HG03280 (cell line): ENCODE data around the gene LRP1B.
A peak's percentile ranks its signal among the peaks of the same experiment; 100 is the strongest.

Source experiments
- ATAC-seq: cut with Tn5 transposase; IDR thresholded peaks from one replicate; pipeline ENCODE4 v1.9.1; 2021; ENCODE audit warnings: mild to moderate bottlenecking, moderate library complexity; ENCODE audit not compliant: unreplicated experiment

Gene LRP1B

GRCh38 chr2:140791802-140792201 is 1339.0 kb downstream of the LRP1B start:
- no peak for ATAC-seq

GRCh38 chr2:140786585-140786984 is 1344.2 kb downstream of the LRP1B start:
- no peak for ATAC-seq

- no peak for ATAC-seq
Observed at GRCh38 chr2:140775411-140775810, 1355.4 kb downstream of the LRP1B start.

- ATAC-seq: no peak
Observed at GRCh38 chr2:140770645-140771044, 1360.2 kb downstream of the LRP1B start.

GRCh38 chr2:140761807-140762206 is 1369.0 kb downstream of the LRP1B start:
- no peak for ATAC-seq

- ATAC-seq: no peak
Observed at GRCh38 chr2:140759426-140760156, 1371.2 kb downstream of the LRP1B start.

- peak; percentile 91 for ATAC-seq
Observed at GRCh38 chr2:140747665-140748064, 1383.2 kb downstream of the LRP1B start.

- ATAC-seq: peak; percentile 9
Observed at GRCh38 chr2:140747090-140747489, 1383.7 kb downstream of the LRP1B start.

GRCh38 chr2:140744379-140744778 is 1386.4 kb downstream of the LRP1B start:
- ATAC-seq: no peak

- ATAC-seq: no peak
Observed at GRCh38 chr2:140737006-140737405, 1393.8 kb downstream of the LRP1B start.

GRCh38 chr2:140734992-140735391 is 1395.8 kb downstream of the LRP1B start:
- no peak for ATAC-seq

- ATAC-seq: no peak
Observed at GRCh38 chr2:140718999-140719398, 1411.8 kb downstream of the LRP1B start.

- no peak for ATAC-seq
Observed at GRCh38 chr2:140717481-140717880, 1413.3 kb downstream of the LRP1B start.

- no peak for ATAC-seq
Observed at GRCh38 chr2:140714586-140714985, 1416.2 kb downstream of the LRP1B start.

- ATAC-seq: no peak
Observed at GRCh38 chr2:140711867-140712266, 1418.9 kb downstream of the LRP1B start.

- ATAC-seq: no peak
Observed at GRCh38 chr2:140701726-140702125, 1429.1 kb downstream of the LRP1B start.

GRCh38 chr2:140698636-140699035 is 1432.2 kb downstream of the LRP1B start:
- ATAC-seq: no peak

GRCh38 chr2:140696449-140696848 is 1434.4 kb downstream of the LRP1B start:
- no peak for ATAC-seq

GRCh38 chr2:140695155-140695554 is 1435.7 kb downstream of the LRP1B start:
- no peak for ATAC-seq

GRCh38 chr2:140687825-140688224 is 1443.0 kb downstream of the LRP1B start:
- no peak for ATAC-seq

GRCh38 chr2:140683658-140684057 is 1447.2 kb downstream of the LRP1B start:
- ATAC-seq: no peak

- no peak for ATAC-seq
Observed at GRCh38 chr2:140680862-140681261, 1450.0 kb downstream of the LRP1B start.

- no peak for ATAC-seq
Observed at GRCh38 chr2:140679752-140680151, 1451.1 kb downstream of the LRP1B start.
